GM19452 (cell line): Measurements from ENCODE around the gene TNNT2.

ENCODE experiments used
- ATAC-seq: cut with Tn5 transposase; IDR thresholded peaks from one replicate; pipeline ENCODE4 v1.9.1; 2021; ENCODE audit not compliant: unreplicated experiment

TNNT2 gene

GRCh38 chr1:201377611-201378092, at the start of gene TNNT2:
TSS of gene TNNT2 (minus strand) at chr1:201377680. CDS start at chr1:201373254, 4,426 bp downstream.
- no peak for ATAC-seq

GRCh38 chr1:201426479-201427310, 49.2 kb upstream of the TNNT2 start:
- ATAC-seq, result no peak

GRCh38 chr1:201424146-201424545, 46.7 kb upstream of the TNNT2 start:
- no peak for ATAC-seq

GRCh38 chr1:201423655-201424054, 46.2 kb upstream of the TNNT2 start:
- no peak for ATAC-seq

- ATAC-seq, result no peak
Measured at GRCh38 chr1:201422436-201423030, 45.1 kb upstream of the TNNT2 start.

GRCh38 chr1:201422026-201422425, 44.5 kb upstream of the TNNT2 start:
- ATAC-seq, result no peak

GRCh38 chr1:201421041-201421440, 43.6 kb upstream of the TNNT2 start:
- ATAC-seq, result no peak

GRCh38 chr1:201420608-201421002, 43.1 kb upstream of the TNNT2 start:
- ATAC-seq, result no peak

GRCh38 chr1:201419746-201420607, 42.5 kb upstream of the TNNT2 start:
- ATAC-seq, result no peak

- no peak for ATAC-seq
Measured at GRCh38 chr1:201419256-201419655, 41.8 kb upstream of the TNNT2 start.

GRCh38 chr1:201418461-201418860, 41.0 kb upstream of the TNNT2 start:
- ATAC-seq, result no peak

- ATAC-seq, result no peak
Measured at GRCh38 chr1:201414051-201414738, 36.7 kb upstream of the TNNT2 start.

- ATAC-seq, result no peak
Measured at GRCh38 chr1:201411292-201411691, 33.8 kb upstream of the TNNT2 start.

- ATAC-seq, result no peak
Measured at GRCh38 chr1:201409440-201409839, 32.0 kb upstream of the TNNT2 start.

- no peak for ATAC-seq
Measured at GRCh38 chr1:201408834-201409200, 31.3 kb upstream of the TNNT2 start.

GRCh38 chr1:201408176-201408833, 30.8 kb upstream of the TNNT2 start:
- no peak for ATAC-seq

GRCh38 chr1:201406831-201407406, 29.4 kb upstream of the TNNT2 start:
- no peak for ATAC-seq

GRCh38 chr1:201405484-201405831, 28.0 kb upstream of the TNNT2 start:
- no peak for ATAC-seq

- ATAC-seq, result no peak
Measured at GRCh38 chr1:201404722-201405483, 27.4 kb upstream of the TNNT2 start.
